Urothelium cell line (cell line): Measurements from ENCODE around the gene LSM7.
"Not testable (repeated sequence)": the region's sequence is repeated elsewhere in the genome, so short reads cannot be mapped to it uniquely, and the experiment has no call there.

Source experiments
- DNase-seq: peaks from one replicate; pipeline ENCODE4 v3.0.0; 2011; ENCODE audit warnings: low spot score, mixed read lengths
- FAIRE-seq: peaks from 2 replicates; lab custom pipeline; 2011; peaks lifted over from hg19 to GRCh38; lab: Jason Lieb, UNC

LSM7 gene

DNA sequence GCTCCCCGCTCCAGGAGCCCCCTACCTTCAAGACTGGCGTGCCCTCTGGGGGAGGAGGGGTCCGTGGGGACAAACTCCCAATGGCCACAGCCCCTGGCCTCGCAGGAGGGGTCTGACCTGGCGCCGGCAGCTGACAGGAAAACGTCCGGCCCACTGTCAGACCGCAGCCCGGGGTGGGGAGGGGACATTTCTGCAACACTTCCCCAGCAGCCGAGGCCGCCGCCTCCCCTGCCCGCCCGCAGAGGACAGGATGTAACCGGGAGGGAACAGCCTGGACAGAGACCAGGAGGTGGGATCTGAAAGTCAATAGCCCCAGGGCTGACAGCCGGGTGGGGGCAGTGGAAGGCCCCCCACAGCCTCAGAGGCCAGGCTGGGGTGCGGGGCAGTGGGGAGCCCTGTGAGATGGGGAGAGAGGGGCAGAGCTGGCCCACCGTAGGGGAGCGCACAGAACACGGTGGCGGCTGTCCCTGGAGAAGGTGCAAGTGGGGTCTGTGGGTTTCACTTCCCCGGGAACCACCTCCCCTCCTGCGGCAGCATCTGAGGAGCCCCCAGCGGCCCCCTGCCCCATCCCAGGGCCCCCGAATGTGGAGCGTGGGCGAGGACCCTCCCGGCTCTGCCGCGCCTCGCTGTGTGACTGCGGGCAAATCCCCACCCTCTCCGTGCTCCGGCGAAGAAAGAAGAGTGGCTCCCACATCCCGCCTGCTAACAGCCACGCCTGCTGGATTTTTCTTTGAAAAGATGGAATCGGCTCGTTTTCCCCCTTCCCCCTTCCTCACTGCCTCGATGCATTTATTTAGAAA, 46.1 kb downstream of the LSM7 start, which contains the start of gene PEAK3:
Gene PEAK3 (minus strand): TSS at position 114 of the 800 bp plus-strand sequence. CDS start 1,244 bp downstream, outside the sequence.
- FAIRE-seq = no peak
- no peak for DNase-seq

DNA sequence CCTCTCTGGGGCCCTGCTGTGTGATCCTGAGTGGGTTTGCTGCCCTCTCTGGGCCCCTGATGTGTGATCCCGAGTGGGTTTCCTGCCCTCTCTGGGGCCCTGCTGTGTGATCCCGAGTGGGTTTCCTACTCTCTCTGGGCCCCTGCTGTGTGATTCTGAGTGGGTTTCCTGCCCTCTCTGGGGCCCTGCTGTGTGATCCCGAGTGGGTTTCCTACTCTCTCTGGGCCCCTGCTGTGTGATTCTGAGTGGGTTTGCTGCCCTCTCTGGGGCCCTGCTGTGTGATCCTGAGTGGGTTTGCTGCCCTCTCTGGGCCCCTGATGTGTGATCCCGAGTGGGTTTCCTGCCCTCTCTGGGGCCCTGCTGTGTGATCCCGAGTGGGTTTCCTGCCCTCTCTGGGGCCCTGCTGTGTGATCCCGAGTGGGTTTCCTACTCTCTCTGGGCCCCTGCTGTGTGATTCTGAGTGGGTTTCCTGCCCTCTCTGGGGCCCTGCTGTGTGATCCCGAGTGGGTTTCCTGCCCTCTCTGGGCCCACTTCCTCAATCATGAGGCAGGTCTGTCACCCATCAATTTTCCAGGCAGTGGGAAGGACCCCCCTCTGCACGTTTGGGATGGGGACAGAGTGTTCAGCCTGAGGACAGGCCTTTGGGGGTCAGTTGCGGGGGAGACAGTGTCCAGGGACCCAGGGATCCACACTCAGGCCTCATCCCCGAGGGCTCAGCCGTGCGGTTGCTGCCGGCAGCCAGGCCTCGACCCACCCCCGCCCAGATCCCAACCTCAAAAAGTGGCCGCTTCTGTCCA, 46.9 kb downstream of the LSM7 start:
- FAIRE-seq, DNase-seq: not testable (repeated sequence)

DNA sequence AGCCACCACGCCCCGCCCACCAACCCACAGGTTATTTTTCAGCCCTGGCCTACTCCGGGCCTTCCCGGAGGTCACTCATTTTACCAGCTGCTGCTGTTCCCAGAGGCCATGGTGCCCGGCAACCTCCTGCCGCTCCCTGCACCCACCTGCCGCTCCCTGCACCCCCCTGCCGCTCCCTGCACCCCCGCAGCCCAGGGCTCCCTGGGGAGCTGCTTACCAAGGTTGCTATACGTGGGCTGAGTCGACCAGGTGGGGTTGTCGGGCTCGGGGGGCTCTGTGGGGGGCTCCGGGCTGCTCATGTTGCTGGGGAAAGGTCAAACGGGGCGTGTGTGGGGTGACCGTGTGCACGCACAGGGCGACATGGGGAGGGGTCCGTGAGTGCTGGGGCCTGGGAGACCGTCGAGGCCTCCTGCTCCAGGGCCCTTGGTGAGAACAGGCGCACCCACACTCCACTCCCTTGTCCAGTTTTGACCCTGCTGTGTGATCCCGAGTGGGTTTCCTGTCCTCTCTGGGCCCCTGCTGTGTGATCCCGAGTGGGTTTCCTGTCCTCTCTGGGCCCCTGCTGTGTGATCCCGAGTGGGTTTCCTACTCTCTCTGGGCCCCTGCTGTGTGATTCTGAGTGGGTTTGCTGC, 47.6 kb downstream of the LSM7 start:
- DNase-seq = no peak
- no peak for FAIRE-seq

DNA sequence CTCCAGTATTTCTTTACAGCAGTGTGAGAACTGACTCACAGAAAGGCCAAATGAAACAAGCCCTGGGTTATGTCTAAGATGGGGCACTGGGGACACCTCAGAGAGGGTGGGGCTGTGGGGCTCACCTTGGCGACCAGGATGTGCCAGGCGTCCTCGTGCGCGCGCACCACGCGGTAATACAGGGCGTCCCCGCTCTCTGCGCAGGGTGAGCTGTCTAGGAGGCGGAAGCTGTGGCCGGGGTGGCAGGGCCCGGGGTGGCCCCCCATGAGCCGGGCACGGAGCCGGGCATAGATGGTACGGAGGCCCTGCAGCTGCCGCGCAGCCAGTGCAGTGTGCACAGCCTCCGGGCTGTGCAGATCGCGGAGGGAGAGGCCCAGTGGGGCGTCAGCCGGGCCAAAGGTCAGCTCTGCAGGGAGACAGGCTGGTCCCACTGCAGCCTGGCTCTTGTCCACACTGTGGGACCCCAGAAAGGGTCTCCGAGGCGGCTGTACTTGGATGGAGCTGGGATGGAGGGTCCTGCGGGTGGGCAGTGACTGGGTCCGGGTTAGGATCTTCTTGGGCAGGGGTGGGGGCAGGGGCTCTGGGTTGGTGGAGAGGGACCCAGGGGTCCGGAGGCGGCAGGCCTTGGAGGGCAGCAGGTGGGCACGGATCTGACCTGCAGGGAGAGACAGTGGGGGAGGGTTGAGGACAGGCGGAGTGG, 49.8 kb downstream of the LSM7 start:
- DNase-seq (no peak), FAIRE-seq (no peak)

DNA sequence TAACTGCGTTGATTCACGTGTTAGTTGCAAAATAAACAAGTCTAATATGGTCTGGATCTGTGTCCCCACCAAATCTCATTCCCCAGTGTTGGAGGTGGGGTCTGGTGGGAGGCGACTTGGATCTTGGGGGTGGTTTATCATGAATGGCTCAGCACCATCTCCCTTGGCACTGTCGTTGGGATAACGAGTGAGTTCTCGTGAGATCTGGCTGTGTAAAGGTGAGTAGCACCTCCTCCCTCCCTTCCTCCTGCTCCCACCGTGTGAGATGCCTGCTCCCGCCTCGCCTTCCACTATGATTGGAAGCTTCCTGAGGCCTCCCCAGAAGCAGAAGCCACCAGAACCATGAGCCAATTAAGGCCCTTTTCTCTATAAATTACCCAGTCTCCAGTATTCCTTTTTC, 51.2 kb downstream of the LSM7 start:
- FAIRE-seq (no peak), DNase-seq (no peak)

DNA sequence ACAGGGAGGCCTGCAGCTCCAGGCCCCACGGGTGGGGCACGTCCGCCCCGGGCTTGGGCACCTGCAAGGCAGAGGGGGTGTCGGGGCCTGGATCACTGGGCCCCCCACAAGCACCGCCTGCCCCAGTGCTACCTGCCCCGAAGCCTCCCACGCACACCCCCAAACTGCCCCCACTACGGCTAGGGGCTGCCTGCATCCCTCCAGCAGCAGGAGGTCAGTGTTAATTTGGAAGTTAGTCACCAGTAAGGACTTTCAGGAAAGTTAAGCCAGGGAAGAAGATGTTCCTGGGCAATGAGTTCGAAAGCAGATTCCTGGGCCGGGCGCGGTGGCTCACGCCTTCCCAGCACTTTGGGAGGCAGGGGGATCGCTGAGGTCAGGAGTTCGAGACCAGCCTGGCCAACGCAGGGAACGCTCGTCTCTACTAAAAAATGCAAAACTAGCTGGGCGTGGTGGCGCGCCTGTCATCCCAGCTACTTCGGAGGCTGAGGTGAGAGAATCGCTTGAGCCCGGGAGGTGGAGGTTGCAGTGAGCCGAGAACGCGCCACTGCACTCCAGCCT, 51.9 kb downstream of the LSM7 start:
- DNase-seq (no peak), FAIRE-seq (no peak)

DNA sequence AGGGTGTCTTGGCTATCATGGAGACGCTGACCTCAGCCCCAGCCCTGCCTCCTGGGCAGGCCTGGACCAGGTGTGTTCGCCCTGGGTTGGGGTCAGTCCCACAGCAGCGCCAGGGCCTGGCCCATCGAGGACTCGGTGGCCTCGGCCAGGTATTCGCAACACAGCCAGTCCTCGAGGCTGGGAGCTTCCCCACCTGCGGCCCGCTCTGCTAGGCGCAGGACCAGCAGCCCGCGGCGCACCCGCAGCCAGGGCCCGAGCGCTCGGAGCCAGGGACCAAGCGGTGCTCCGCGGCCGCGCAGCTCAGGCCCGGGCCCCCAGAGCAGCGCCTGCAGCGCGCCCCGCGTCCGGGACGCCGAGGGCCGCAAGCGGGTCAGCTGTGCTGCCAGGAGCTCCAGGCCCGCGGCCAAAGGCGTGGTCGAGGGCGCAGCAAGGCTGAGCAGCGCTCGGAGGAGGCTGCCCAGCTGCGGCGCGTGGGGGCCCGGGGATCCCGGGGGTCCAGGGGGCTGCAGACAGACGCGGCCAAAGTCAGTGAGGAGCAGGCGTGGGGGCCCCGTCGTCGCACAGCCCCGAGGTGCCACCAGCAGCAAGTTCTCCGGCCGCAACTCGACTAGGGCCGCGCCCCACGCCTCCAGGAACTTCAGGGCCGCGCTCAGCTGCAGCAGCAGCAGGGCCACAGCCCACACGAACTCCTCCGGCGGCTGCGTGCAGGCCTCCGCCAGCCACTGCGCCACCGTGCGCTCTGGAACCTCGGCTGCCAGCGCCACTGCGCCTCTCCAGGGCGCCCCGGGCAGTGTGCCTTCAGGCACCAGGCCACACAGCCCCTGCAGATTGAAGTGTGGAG, 52.6 kb downstream of the LSM7 start:
- DNase-seq (no peak), FAIRE-seq (no peak)

DNA sequence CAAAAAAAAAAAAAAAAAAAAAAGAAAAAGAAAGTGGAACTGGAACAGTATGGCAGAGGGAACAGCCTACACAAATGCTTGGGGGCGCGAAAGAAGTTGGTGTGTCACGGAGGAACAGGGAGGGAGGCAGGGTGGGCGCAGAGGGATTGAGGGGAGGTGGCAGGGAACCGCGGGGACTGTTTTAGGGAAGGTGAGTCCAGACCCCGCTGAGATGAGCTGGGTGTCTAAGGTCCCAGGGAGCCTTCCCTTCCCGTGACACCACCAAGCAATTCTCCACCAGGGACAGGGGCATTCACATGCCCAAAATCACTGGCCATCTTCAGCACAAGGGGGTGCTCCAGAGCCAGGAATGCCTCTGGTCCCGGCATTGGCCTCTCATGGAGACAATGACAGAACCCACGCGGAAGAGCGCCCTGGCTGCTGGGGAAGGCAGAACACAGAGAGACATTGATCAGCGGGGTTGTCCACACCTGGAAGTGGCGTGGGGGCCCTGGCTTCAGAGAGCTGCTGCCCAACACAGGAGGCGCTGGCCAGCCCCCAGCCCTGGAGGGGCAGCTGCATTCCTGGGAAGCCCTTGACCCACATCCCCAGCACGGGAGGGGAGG, 53.4 kb downstream of the LSM7 start:
- DNase-seq (peak; percentile 38), FAIRE-seq (no peak)

DNA sequence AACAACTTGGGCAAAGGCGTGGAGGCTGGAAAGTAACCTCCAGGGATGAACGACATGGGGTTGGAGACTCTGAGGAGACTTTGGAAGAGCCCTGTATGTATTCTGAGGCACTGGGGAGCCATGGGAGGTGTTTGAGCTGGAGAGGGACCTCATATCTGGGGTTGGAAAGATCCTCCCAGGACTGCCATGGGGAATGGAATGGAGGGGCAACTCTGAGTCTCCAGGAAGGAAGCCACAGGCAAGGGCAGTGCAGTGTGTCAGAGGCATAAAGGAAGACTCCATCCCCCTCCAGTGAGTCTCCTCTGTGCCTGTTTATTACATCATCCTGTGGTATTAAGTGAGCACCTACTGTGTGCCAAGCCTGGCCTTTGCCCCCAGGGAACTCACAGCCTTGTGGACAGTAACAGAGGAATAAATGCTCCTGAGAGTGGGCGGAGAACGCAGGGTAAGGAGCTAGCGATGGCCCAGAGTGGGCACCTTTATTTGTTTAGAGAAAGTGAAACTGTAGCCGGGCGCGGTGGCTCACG, 54.1 kb downstream of the LSM7 start:
- FAIRE-seq (no peak), DNase-seq (no peak)

DNA sequence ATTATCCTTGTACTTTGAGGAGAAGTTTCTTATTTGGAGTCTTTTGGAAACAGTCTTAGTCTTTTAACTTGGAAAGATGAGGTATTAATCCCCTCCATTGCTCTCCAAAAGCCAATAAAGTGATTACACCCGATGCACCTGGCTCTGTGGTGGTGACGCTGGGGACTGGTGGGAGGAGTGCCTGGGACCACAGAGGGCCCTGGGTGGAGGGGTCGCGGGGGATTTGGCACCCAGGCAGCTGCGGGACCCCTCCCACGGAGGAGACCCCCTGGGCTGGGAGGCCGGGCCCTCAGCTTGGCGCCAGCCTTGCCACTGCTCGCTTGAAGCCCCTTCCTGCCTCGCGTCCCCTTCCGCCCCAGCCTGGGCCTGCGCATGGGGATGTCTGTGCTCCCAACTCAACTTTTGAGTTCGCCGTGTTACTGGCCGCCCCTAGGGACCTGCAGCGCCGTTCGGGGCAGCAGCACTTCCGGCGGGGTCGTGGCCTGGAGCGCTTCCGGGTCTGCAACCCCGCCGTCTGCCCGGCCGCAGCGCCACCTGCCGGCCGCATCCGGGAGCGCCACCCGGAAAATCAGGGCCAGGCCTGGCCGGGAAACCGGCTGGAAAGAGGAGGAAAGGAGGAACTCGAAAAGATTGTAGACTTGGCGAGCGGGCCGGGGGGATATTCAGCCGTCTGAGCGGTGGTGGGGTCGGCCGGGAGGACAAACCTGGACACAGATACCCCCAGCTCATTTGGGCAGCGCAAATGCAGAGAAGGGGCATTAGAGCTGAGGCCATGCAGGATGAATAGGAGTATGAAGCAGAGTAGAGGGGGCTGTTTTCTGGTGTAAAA, 54.8 kb downstream of the LSM7 start:
- FAIRE-seq (no peak), DNase-seq (peak; percentile 85)
